Muscle of back (tissue), 10 donors: Measurements from ENCODE around the gene PHOX2A. TPM values are rescaled to one million over a fixed set of nuclear protein-coding genes. Genes with fewer than 3 reads are reported as not detected.

Experiments used
- polyA plus RNA-seq, 10 donors: library from polyadenylated mRNA; unstranded; fragments of 120-200 nt; gene quantifications; one replicate each; pipeline ENCODE4 v1.2.1, GENCODE V29; 2013; ENCODE audit not compliant: insufficient read length in 10 of 10

The PHOX2A gene
- polyA plus RNA-seq, 10 donors = not detected

Other genes with a start within 250 kb of the PHOX2A start
- 10 to 100 TPM in 2 of 10 donors, 1 to 10 TPM in 8; 4.3 to 11.5 (median 6.9) TPM for gene IL18BP, start 245.3 kb downstream of the PHOX2A start, polyA plus RNA-seq
- 100 to 1,000 TPM; 135 to 197 (median 155) TPM for gene NUMA1, start 163.6 kb downstream of the PHOX2A start, polyA plus RNA-seq
- gene LRRC51, start 163.3 kb downstream of the PHOX2A start, polyA plus RNA-seq = 10 to 100 TPM in 2 of 10 donors, 1 to 10 TPM in 8; 4.7 to 10.4 (median 6.8) TPM
- 10 to 100 TPM; 73.6 to 94.0 (median 82.1) TPM for gene LAMTOR1, start 140.9 kb downstream of the PHOX2A start, polyA plus RNA-seq
- gene TOMT, start 138.3 kb downstream of the PHOX2A start, polyA plus RNA-seq = not detected
- gene ANAPC15, start 131.5 kb downstream of the PHOX2A start, polyA plus RNA-seq = 10 to 100 TPM; 29.9 to 34.1 (median 32.2) TPM
- not detected for gene FOLR3, start 108.5 kb downstream of the PHOX2A start, polyA plus RNA-seq
- 1 to 10 TPM; 2.2 to 6.8 (median 3.5) TPM for gene FOLR1, start 52.0 kb downstream of the PHOX2A start, polyA plus RNA-seq
- 10 to 100 TPM; 18.5 to 34.7 (median 22.5) TPM for gene FOLR2, start 27.4 kb downstream of the PHOX2A start, polyA plus RNA-seq
- 100 to 1,000 TPM; 109 to 182 (median 141) TPM for gene INPPL1, start 19.4 kb downstream of the PHOX2A start, polyA plus RNA-seq
- gene CLPB, start 190.4 kb upstream of the PHOX2A start, polyA plus RNA-seq = 10 to 100 TPM; 13.4 to 19.5 (median 15.7) TPM